ENCODE measurements around the gene MYADML2.

DNA sequence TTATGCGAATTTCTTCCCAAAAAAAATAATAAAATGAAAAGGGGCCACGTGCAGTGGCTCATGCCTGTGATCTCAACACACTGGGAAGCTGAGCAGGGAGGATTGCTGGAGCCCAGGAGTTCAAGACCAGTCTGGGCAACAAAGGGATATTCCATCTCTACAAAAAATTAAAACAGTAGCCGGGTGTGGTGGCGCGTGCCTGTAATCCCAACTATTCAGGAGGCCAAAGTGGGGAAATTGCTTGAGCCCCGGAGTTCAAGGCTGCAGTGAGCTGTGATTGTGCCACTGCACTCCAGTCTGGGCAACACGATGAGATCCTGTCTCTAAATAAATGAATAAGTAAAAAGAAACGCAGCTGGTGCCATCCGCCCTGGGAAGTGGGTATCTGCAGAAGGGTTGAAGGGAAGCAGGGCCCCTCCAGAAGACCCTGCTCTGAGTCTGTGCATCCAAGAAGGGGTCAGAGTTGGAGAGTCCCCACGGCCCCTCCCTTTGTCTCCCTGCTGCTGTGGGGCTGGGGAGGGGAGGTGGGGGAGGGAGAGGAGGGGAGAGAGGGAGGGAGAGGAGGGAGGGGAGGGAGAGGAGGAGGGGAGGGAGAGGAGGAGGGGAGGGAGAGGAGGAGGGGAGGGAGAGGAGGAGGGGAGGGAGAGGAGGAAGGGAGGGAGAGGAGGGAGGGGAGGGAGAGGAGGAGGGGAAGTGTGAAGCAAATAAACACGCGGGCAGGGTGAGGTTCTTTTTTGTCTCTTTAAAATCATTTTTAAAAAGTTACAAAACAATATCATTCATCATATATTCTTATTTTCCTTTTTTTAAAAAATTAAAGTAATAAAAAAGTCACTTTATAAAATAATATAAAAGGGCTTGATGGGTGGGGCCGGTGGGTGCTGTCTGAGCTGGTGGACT, 5.0 kb upstream of the MYADML2 start:
- TF ChIP-seq, protein P1, sequence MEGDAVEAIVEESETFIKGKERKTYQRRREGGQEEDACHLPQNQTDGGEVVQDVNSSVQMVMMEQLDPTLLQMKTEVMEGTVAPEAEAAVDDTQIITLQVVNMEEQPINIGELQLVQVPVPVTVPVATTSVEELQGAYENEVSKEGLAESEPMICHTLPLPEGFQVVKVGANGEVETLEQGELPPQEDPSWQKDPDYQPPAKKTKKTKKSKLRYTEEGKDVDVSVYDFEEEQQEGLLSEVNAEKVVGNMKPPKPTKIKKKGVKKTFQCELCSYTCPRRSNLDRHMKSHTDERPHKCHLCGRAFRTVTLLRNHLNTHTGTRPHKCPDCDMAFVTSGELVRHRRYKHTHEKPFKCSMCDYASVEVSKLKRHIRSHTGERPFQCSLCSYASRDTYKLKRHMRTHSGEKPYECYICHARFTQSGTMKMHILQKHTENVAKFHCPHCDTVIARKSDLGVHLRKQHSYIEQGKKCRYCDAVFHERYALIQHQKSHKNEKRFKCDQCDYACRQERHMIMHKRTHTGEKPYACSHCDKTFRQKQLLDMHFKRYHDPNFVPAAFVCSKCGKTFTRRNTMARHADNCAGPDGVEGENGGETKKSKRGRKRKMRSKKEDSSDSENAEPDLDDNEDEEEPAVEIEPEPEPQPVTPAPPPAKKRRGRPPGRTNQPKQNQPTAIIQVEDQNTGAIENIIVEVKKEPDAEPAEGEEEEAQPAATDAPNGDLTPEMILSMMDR (conservative IDR thresholded peaks at IDR 0.05; ENCODE audit: low read depth, low read length) = no peak
- TF ChIP-seq EZH2 (IDR thresholded peaks at IDR 0.05; ENCODE audit: borderline replicate concordance, low read depth, low read length, poor library complexity, severe bottlenecking) = no peak
